RWPE2 (cell line): ENCODE data around the gene VAMP4.

Experiments
- ATAC-seq: fragments of 200-7000 bp; cut with Tn5 transposase; 3 replicates; pipeline ENCODE4 v1.9.1; 2021; ENCODE audit warnings: low read depth
- DNase-seq: peaks from one replicate; pipeline ENCODE4 v3.0.0-alpha.2; 2020; ENCODE audit warnings: low spot score
- H3K27ac ChIP-seq: fragments of 450-650 bp; 2 replicates; pipeline ENCODE4 v1.5.1; 2017; ENCODE audit warnings: mild to moderate bottlenecking; ENCODE audit not compliant: poor library complexity, severe bottlenecking
- H3K27me3 ChIP-seq: fragments of 250-450 bp; sonication (Bioruptor Pico); 2 replicates; pipeline ENCODE4 v1.5.1; 2021; ENCODE audit warnings: mild to moderate bottlenecking, moderate library complexity; ENCODE audit not compliant: insufficient read depth, poor library complexity, severe bottlenecking
- H3K36me3 ChIP-seq: fragments of 250-450 bp; sonication (Bioruptor Pico); 2 replicates; pipeline ENCODE4 v1.5.1; 2020; ENCODE audit warnings: low read depth, mild to moderate bottlenecking, moderate library complexity
- H3K4me1 ChIP-seq: fragments of 250-450 bp; sonication (Bioruptor Pico); 2 replicates; pipeline ENCODE4 v1.5.1; 2021; ENCODE audit warnings: mild to moderate bottlenecking, moderate library complexity; ENCODE audit not compliant: insufficient read depth, poor library complexity, severe bottlenecking
- H3K4me3 ChIP-seq: fragments of 250-450 bp; sonication (Bioruptor Pico); 2 replicates; pipeline ENCODE4 v1.5.1; 2021; ENCODE audit warnings: mild to moderate bottlenecking, moderate library complexity; ENCODE audit not compliant: severe bottlenecking
- H3K9me3 ChIP-seq: fragments of 250-450 bp; sonication (Bioruptor Pico); 2 replicates; pipeline ENCODE4 v1.5.1; 2021; ENCODE audit warnings: mild to moderate bottlenecking, moderate library complexity; ENCODE audit not compliant: severe bottlenecking
- TF ChIP-seq, protein P1 (sequence below): fragments of 450-650 bp; IDR thresholded peaks from one replicate; pipeline ENCODE4 v1.5.1; 2017; ENCODE audit warnings: mild to moderate bottlenecking, moderate library complexity; ENCODE audit not compliant: poor library complexity, severe bottlenecking

VAMP4 gene

DNA sequence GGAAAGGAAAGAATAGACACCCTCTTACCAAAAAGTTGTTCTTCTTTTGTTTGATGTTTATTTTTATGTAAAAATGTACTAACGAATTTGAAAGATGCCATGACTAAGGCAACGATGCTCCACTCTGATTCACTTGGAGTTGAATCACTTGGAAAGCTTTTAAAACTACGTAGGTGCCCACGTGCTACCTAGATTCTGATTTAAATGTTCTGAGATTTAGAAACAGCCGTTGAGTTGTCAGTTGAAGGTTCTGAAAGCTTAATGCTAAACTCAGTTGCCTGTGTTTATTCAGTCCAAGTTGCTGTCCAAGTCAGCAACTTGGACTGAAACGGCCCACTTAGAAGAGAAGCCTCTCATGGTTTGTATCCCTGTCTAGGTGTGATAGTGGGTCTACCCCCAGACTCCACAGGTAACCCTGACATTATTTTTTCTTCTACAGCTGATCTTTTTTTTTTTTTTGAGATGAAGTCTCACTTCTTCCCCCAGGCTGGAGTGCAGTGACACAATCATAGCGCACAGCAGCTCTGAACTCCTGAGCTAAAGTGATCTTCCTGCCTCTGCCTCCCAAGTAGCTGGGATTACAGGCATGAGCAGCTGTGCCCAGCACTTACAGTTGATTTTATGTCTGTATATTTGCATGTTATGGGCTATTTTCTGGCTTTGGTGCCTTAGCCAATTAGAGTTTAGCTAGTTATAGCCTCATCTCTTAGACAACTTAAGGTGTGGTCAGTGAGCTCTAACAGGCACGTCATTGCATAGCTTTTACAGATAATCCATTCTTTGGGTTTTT, 1.4 kb upstream of the VAMP4 start:
- Histone ChIP-seq H3K4me1 (peaks cover 24% of the 10 kb centered on the region), H3K27me3 (no peaks in the 10 kb centered on the region), H3K9me3 (no peaks in the 10 kb centered on the region), H3K36me3 (peaks cover 3% of the 10 kb centered on the region; the same call in 1 of the 2 replicates), H3K27ac (peak overlapping the region; percentile 86), H3K4me3 (peak overlapping the region; percentile 81)
- no peak for DNase-seq
- TF ChIP-seq, protein P1, sequence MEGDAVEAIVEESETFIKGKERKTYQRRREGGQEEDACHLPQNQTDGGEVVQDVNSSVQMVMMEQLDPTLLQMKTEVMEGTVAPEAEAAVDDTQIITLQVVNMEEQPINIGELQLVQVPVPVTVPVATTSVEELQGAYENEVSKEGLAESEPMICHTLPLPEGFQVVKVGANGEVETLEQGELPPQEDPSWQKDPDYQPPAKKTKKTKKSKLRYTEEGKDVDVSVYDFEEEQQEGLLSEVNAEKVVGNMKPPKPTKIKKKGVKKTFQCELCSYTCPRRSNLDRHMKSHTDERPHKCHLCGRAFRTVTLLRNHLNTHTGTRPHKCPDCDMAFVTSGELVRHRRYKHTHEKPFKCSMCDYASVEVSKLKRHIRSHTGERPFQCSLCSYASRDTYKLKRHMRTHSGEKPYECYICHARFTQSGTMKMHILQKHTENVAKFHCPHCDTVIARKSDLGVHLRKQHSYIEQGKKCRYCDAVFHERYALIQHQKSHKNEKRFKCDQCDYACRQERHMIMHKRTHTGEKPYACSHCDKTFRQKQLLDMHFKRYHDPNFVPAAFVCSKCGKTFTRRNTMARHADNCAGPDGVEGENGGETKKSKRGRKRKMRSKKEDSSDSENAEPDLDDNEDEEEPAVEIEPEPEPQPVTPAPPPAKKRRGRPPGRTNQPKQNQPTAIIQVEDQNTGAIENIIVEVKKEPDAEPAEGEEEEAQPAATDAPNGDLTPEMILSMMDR, result no peak
- peak; percentile 39; the same call in 2 of the 3 replicates for ATAC-seq

DNA sequence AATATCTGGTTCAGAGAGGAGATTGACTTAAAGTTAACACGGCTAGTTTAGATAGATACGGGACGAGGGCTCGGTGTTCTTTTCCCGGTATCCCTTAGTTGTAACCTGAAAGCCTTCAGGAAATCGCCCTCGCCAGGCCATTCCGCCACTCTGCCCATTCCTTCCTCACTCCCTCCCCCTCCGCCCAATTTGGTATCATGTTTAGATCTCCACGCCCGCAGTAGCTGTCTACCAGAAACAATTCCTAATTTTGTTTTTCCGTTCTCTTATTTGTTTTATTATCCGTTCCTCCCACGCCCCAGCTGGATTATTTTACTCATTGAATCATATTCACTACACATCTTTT, 685 bp upstream of the VAMP4 start:
- Histone ChIP-seq H3K27me3 (no peaks in the 10 kb centered on the region), H3K9me3 (no peaks in the 10 kb centered on the region), H3K4me3 (peak overlapping the region; percentile 81), H3K36me3 (peaks cover 10% of the 10 kb centered on the region), H3K4me1 (peaks cover 24% of the 10 kb centered on the region), H3K27ac (peak overlapping the region; percentile 86)
- TF ChIP-seq, protein P1, result no peak
- ATAC-seq, result peak; percentile 58
- DNase-seq, result no peak

DNA sequence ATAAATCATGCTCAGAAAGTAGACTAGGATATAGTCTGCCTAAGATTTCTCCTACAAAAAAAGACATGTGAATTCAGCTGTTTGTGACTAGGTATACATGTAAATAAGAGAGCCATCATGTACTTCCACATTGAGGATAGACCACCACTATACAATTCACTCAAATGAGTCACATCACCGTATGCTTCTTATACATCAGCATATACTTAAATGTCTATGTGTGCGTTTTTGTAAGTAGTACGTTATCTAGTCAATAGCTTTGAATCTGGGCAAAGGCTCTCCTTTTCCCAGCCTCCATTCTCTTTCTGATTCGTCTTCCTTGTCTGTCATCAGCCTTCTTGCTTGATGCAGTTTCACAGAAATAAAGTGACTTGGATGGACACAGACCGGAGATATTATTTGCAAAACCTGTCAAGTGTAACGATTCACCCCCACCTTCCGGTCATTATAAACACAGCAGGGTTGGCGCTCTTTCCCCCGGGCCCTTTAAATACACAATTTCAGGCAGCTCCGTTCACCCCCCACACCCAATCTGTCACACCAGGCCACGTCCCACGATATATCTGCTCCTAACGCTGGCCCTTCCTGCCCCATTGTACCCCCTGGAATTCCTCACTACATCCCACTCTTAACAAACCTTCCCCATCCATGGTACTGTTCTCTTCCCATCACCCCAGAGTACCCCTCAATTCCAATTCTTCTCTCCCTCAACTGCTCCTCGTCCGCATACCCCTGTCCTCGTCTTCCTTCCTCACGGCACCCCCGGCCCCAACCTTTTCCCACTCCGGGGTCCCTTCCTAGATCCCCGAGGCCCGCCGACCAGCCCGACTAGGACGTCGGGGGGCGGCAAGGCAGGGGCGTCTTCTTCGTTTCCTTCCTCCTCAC, 636 bp downstream of the VAMP4 start:
- ATAC-seq (peak; percentile 13; the same call in 2 of the 3 replicates), DNase-seq (no peak)
- no peaks in the 10 kb centered on the region for H3K9me3 ChIP-seq
- H3K36me3 ChIP-seq, result peaks cover 23% of the 10 kb centered on the region
- no peaks in the 10 kb centered on the region for H3K27me3 ChIP-seq
- peak overlapping the region; percentile 81 for H3K4me3 ChIP-seq
- peaks cover 24% of the 10 kb centered on the region for H3K4me1 ChIP-seq
- peak overlapping the region; percentile 86 for H3K27ac ChIP-seq
- TF ChIP-seq, protein P1, result peak; percentile 30

DNA sequence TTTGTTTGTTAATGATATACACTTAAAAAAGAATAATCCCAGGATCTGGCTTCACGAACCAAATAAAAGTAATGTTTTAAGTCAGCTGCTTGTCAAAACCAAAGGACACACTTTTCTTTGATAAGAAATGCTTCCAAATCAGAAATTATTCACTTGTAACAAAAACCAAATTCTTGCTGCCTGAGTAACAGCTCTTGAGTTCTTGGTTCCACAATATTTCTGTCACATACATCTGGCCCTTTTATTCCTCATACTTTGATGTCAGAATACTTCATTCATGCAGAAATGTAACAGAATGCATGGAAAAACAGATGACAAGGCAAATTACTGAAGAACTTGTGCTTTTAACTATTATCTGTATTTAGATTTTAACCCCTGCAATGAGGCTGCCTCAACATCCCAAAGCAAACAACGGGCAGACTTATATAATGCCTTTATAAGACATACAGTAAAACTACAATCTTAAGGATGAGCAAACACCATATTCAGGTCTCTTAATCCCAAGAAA, 1.5 kb downstream of the VAMP4 start:
- H3K27ac ChIP-seq, result peak overlapping the region; percentile 86
- DNase-seq (no peak), ATAC-seq (no peak)
- H3K4me1 ChIP-seq, result peaks cover 24% of the 10 kb centered on the region
- no peaks in the 10 kb centered on the region for H3K27me3 ChIP-seq
- H3K9me3 ChIP-seq, result no peaks in the 10 kb centered on the region
- no peak overlapping the region for H3K4me3 ChIP-seq
- peaks cover 29% of the 10 kb centered on the region for H3K36me3 ChIP-seq
- TF ChIP-seq, protein P1, result no peak
